Measurements from ENCODE around the gene ARL1.

GRCh38 chr12:101407049-101407435 lies 530 bp downstream of the ARL1 start:
- TF ChIP-seq CTCF (IDR thresholded peaks at IDR 0.05) (no peak), EP300 (IDR thresholded peaks at IDR 0.05) (no peak), POLR2AphosphoS5 (IDR thresholded peaks at IDR 0.05) (no peak)

All from upper lobe of left lung (tissue), 4 donors.